Measurements from ENCODE around the gene MERTK.

MERTK gene

DNA sequence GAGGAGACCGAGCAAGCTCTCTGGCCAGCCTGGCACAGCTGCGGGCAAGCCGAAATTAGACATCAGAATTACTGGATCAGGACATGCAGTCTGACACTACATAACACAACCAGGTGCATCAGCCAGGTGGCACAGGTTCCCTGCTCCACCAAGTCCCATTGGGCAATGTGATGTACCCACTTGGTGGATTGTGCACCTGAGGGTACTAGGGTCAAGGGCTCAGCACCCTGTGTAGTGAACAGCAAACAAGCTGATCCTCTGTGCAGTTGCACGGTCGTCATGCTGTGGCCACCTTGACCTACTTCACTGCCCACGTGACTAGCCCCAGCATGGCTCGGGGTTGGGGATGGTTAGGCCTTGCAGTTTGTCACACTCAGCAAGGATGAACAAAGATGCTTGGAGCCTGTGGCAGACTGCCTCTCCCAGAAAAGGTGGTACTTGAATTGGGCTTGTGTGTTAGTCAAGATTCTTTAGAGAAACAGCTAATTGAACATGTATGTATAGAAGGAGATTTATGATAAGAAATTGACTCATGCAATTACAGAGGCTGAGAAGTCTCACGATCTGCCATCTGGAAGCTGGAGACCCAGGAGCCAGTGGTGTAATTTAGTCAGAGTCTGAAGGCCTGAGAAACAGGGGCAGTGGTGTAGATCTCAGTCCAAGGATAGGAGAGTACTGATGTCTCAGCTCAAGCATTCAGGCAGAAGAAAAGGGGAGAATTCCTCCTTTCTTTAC is 85.2 kb downstream of the MERTK start:
- Histone ChIP-seq H3K9me3 (no peaks in the 10 kb centered on the region), H3K27me3 (ENCODE audit: low read depth) (no peaks in the 10 kb centered on the region), H3K4me1 (peaks cover 15% of the 10 kb centered on the region), H3K36me3 (replicated peaks) (peaks cover 19% of the 10 kb centered on the region), H3K4me3 (no peak overlapping the region)
- no peak for DNase-seq (ENCODE audit: low spot score in 2 of 2)
- in situ Hi-C loops (cut with MboI; ENCODE audit: low sequenced_read_pairs) = no loop called here

DNA sequence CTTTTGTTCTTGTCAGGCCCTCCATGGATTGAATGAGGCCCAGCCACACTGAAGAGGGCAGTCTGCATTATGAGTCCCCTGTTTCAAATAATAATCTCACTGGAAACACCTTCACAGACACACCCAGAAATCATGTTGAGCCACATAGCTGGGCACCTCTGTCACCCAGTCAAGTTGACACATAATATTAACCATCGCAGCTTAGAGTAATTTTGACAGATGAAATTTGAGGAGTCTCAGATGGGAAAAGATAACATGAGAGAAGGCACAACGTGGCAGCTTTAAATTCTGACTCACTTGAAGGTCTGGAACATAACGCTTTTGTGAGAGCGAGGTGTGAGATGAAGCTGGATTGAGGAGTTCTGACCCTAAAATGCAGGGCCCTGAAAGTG is 85.8 kb downstream of the MERTK start:
- peak in 1 of 2 experiments; percentile 17 for DNase-seq (ENCODE audit: low spot score in 2 of 2)
- Histone ChIP-seq H3K36me3 (replicated peaks) (peaks cover 19% of the 10 kb centered on the region), H3K27me3 (ENCODE audit: low read depth) (no peaks in the 10 kb centered on the region), H3K9me3 (no peaks in the 10 kb centered on the region), H3K4me3 (no peak overlapping the region), H3K4me1 (peaks cover 15% of the 10 kb centered on the region)
- in situ Hi-C loops (cut with MboI; ENCODE audit: low sequenced_read_pairs) = no loop called here

DNA sequence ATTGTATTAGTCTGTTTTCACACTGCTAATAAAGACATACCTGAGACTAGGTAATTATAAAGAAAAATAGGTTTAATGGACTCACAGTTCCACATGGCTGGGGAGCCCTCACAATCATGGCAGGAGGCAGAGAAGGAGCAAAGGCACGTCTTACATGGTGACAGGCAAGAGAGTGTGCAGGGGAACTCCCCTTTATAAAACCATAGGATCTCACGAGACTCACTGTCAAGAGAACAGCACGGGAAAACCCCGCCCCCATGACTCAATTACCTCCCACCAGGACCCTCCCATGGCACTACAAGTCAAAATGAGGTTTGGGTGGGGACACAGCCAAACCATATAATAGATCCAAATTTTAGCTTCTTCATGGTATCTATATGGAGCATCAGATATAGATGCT is 87.1 kb downstream of the MERTK start:
- H3K4me1 ChIP-seq = peaks cover 15% of the 10 kb centered on the region
- H3K36me3 ChIP-seq (replicated peaks) = peaks cover 19% of the 10 kb centered on the region
- H3K9me3 ChIP-seq = no peaks in the 10 kb centered on the region
- in situ Hi-C loops (cut with MboI; ENCODE audit: low sequenced_read_pairs) = no loop called here
- no peak for DNase-seq (ENCODE audit: low spot score in 2 of 2)
- H3K27me3 ChIP-seq (ENCODE audit: low read depth) = no peaks in the 10 kb centered on the region
- H3K4me3 ChIP-seq = no peak overlapping the region

DNA sequence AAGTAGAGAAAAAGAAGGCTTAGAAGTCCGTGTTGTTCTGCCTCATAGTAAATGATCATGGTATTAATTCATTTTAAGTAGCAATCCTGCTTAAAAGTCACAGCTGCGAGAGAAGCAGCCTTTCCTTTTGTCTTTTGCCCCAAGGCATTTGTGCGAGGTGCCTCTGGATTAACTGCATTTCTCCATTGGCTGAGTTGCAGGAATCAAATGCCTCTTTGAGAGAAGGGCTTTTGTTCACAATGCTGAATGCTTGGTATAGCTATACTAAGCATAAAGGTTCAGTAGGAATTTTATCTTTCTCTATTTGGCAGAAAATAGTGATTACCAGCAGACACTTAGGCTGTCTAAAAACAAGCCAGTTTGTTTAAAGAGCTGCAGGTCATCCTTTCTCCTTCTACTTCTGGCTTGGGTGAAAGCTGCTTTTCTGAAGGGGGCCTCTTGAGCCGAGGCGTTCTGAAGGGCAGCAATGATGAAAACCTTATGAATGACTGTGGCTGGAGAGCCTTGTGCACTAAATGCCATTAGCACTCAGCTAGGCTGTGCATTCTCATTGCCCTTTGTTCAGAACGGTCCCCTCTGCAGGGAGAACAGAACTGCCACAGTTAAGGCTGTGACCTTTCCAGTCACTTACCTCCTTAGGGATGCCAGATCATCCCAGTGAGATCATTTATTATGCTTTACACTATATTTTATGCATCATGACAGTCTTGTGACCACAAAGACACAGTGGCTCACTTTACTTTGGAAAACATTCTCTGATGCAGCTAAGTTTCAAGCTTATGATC is 87.9 kb downstream of the MERTK start:
- no peak overlapping the region for H3K4me3 ChIP-seq
- in situ Hi-C loops (cut with MboI; ENCODE audit: low sequenced_read_pairs) = no loop called here
- DNase-seq (ENCODE audit: low spot score in 2 of 2) = peak; percentile 81 to 94
- no peaks in the 10 kb centered on the region for H3K27me3 ChIP-seq (ENCODE audit: low read depth)
- peaks cover 15% of the 10 kb centered on the region for H3K4me1 ChIP-seq
- no peaks in the 10 kb centered on the region for H3K9me3 ChIP-seq
- peaks cover 15% of the 10 kb centered on the region for H3K36me3 ChIP-seq (replicated peaks)

DNA sequence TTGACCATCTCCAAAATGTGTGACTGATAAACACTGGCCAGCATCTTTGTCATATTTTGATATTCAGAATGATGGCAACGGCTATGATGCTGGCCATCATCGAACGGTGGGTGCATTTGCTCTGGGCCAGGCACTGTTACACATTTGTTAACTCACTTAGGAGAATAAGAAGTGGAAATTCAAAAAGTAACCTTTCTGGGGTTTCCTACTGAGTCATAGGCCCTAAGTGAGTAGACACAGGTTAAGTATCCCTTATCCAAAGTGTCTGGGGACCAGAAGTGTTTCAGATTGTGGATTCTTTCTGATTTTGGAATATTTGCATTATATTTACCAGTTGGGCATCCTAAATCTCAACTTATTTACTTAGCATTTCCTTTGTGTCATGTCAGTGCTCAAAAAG is 92.0 kb downstream of the MERTK start:
- no peak overlapping the region for H3K4me3 ChIP-seq
- in situ Hi-C loops (cut with MboI; ENCODE audit: low sequenced_read_pairs) = no loop called here
- H3K9me3 ChIP-seq = no peaks in the 10 kb centered on the region
- no peak for DNase-seq (ENCODE audit: low spot score in 2 of 2)
- peaks cover 4% of the 10 kb centered on the region for H3K36me3 ChIP-seq (replicated peaks)
- H3K27me3 ChIP-seq (ENCODE audit: low read depth) = no peaks in the 10 kb centered on the region
- peaks cover 14% of the 10 kb centered on the region for H3K4me1 ChIP-seq

DNA sequence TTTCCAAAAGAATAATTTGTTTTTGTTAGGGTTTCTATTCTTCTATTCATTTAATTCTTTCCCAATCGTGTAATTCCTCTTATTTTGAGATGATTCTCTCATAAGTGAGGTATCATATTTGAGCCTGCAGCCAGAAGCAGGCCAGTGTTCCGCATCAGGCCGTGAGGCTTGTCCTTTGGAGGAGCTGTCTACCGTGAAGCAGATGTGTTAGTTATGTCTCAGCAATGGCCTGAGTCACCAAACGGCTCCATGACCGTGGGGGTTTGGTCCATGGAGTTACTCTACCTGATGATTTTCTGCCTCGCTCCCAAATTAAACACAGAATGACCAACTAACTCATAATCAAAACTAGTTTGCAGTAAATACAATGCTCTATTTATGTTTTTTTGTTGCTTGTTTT is 92.4 kb downstream of the MERTK start:
- in situ Hi-C loops (cut with MboI; ENCODE audit: low sequenced_read_pairs) = no loop called here
- DNase-seq (ENCODE audit: low spot score in 2 of 2) = no peak
- Histone ChIP-seq H3K4me1 (peaks cover 10% of the 10 kb centered on the region), H3K4me3 (no peak overlapping the region), H3K9me3 (no peaks in the 10 kb centered on the region), H3K36me3 (replicated peaks) (peaks cover 4% of the 10 kb centered on the region), H3K27me3 (ENCODE audit: low read depth) (no peaks in the 10 kb centered on the region)

DNA sequence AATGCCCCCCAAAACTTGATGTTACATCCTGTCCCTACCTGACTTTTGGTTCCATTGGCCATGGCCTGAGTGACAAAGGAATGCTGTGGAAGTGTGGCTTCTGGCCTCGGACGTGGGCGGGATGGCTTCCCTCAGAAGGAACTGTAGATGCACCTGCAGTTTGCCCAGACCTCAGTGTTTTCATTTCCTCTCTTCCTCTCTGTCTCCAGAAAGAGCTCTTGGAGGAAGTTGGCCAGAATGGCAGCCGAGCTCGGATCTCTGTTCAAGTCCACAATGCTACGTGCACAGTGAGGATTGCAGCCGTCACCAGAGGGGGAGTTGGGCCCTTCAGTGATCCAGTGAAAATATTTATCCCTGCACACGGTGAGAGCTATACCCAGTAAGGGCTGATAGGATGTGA is 95.6 kb downstream of the MERTK start:
- DNase-seq (ENCODE audit: low spot score in 2 of 2) = no peak
- H3K4me3 ChIP-seq = no peak overlapping the region
- peaks cover 5% of the 10 kb centered on the region; the same call in 1 of the 2 replicates for H3K36me3 ChIP-seq (replicated peaks)
- H3K9me3 ChIP-seq = no peaks in the 10 kb centered on the region
- H3K27me3 ChIP-seq (ENCODE audit: low read depth) = no peaks in the 10 kb centered on the region
- H3K4me1 ChIP-seq = no peaks in the 10 kb centered on the region
- in situ Hi-C loops (cut with MboI; ENCODE audit: low sequenced_read_pairs) = no loop called here

DNA sequence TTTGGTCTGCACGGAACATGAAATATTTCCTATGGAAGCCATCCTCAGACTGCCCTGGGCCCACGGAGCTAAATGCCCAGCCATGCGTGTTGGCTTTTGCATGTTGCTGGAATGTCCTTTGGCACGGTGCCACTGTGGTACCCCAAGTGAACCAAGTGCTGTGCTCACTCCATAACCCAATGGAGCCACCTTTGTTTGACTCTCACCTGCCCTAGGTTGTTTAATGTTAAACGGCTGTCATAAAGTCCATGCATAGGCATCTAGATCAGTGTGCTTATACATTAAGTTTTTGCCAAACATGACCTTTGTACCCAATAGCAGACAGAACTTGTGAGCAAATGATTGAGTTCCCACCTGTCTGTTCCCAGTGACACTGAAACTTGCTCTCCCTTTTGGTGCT is 96.7 kb downstream of the MERTK start:
- Histone ChIP-seq H3K4me1 (no peaks in the 10 kb centered on the region), H3K9me3 (no peaks in the 10 kb centered on the region), H3K27me3 (ENCODE audit: low read depth) (no peaks in the 10 kb centered on the region), H3K36me3 (replicated peaks) (peaks cover 5% of the 10 kb centered on the region; the same call in 1 of the 2 replicates), H3K4me3 (no peak overlapping the region)
- in situ Hi-C loops (cut with MboI; ENCODE audit: low sequenced_read_pairs) = no loop called here
- no peak for DNase-seq (ENCODE audit: low spot score in 2 of 2)

DNA sequence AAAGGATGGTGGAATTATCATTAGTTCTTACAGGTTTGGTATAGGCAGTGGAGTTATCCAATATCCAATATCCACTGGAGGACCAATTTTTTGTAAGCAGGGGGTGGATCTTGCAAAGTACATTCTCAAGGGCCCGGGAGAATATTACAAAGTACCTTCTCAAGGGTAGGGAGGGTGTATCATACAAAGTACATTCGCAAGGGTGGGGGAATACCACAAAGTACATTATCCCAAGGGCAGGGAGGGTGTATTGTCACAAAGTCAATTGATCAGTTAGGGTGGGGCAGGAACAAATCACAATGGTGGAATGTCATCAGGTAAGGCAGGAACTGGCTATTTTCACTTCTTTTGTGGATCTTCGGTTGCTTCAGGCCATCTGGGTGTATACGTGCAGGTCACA is 101.4 kb downstream of the MERTK start:
- Histone ChIP-seq H3K27me3 (ENCODE audit: low read depth) (no peaks in the 10 kb centered on the region), H3K4me1 (no peaks in the 10 kb centered on the region)
- in situ Hi-C loops (cut with MboI; ENCODE audit: low sequenced_read_pairs) = no loop called here

DNA sequence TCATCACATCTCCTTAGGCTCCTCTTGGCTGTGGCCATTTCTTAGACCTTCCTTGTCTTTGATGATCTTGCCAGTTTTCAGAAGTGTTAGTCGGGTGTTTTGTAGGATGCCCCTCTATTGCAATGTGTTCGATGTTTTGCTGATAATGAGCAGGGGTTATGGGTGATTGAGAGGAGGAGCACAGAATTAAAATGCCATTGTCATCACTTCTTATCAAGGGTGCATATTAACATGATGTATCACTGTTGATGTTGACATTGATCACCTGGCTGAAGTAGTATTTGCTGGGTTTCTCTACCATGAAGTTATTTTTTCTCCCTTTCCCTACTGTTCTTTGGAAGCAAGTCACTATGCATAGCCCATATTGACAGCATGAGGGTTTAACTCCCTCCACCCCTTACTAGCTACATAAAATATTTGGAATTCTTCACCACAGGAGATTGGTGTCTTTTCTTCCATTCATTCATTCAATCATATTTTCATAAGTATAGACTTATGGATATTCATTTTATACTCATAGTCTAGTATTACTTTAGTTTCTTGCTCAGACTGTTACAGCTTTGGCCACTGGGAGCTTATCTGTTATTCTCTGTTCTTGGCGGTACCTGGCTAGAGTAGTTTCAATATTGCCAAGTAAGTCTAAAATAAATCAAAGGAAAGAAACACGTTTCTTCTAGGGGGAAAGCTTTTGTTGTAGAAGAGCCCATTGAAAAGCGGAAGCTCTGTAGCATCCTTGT is 102.2 kb downstream of the MERTK start:
- no peaks in the 10 kb centered on the region for H3K4me1 ChIP-seq
- H3K36me3 ChIP-seq (replicated peaks) = peaks cover 5% of the 10 kb centered on the region; the same call in 1 of the 2 replicates
- H3K27me3 ChIP-seq (ENCODE audit: low read depth) = no peaks in the 10 kb centered on the region
- in situ Hi-C loops (cut with MboI; ENCODE audit: low sequenced_read_pairs) = no loop called here
- no peak for DNase-seq (ENCODE audit: low spot score in 2 of 2)
- H3K9me3 ChIP-seq = no peaks in the 10 kb centered on the region
- H3K4me3 ChIP-seq = no peak overlapping the region

More for the DNA sequence above, 101.4 kb downstream of the MERTK start:
- H3K9me3 ChIP-seq = no peaks in the 10 kb centered on the region
- H3K4me3 ChIP-seq = no peak overlapping the region
- no peak for DNase-seq (ENCODE audit: low spot score in 2 of 2)
- peaks cover 5% of the 10 kb centered on the region; the same call in 1 of the 2 replicates for H3K36me3 ChIP-seq (replicated peaks)

DNA sequence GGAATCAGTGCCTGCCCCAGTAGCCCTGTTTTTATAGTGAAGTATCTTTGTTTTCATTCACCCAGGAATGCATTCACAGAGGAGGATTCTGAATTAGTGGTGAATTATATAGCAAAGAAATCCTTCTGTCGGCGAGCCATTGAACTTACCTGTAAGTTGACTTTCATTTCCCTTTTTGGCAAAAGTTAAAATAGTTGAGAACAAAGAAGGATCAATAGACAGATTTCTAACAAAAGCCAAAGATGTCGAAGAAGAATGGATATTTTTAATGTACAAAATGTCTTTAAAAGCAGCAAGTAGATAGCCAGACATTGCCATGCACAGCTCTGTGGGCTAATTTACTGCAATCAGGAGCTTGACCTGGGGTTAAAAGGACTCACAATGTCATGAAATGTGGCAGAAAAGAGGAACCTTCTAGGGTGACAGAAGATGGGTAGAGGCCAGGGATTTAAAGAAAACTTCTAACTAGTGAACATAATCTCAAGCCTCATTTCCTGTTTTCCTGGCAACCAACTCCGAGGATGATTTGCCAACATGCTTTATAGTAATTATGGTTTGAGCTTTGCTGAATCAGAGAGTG is 102.8 kb downstream of the MERTK start:
- in situ Hi-C loops (cut with MboI; ENCODE audit: low sequenced_read_pairs) = no loop called here
- DNase-seq (ENCODE audit: low spot score in 2 of 2) = no peak
- H3K36me3 ChIP-seq (replicated peaks) = peaks cover 5% of the 10 kb centered on the region; the same call in 1 of the 2 replicates

DNA sequence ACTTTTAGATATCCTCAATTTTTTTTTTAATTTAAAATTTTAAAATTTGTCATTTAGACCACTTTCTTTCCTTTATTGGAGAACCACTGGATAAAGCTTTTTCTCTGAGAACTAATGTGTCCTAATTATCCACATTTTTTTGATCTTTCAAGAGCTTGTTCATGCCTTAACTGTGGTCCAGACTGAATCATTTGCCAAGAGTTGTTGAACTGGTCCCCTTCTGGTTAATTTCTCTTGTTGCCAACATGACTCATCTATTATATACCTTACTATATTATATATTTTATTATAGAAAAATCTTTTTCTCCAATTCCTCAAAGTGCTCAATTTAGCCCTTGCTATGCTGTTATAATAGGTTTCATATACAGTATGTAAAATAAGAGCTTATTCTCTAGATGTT is 103.5 kb downstream of the MERTK start:
- no peaks in the 10 kb centered on the region for H3K27me3 ChIP-seq (ENCODE audit: low read depth)
- no peak for DNase-seq (ENCODE audit: low spot score in 2 of 2)
- in situ Hi-C loops (cut with MboI; ENCODE audit: low sequenced_read_pairs) = no loop called here
- H3K4me1 ChIP-seq = no peaks in the 10 kb centered on the region
- peaks cover 5% of the 10 kb centered on the region; the same call in 1 of the 2 replicates for H3K36me3 ChIP-seq (replicated peaks)
- H3K4me3 ChIP-seq = no peak overlapping the region
- no peaks in the 10 kb centered on the region for H3K9me3 ChIP-seq

More for the DNA sequence above, 102.8 kb downstream of the MERTK start:
- no peaks in the 10 kb centered on the region for H3K27me3 ChIP-seq (ENCODE audit: low read depth)
- H3K9me3 ChIP-seq = no peaks in the 10 kb centered on the region
- no peaks in the 10 kb centered on the region for H3K4me1 ChIP-seq
- H3K4me3 ChIP-seq = no peak overlapping the region

DNA sequence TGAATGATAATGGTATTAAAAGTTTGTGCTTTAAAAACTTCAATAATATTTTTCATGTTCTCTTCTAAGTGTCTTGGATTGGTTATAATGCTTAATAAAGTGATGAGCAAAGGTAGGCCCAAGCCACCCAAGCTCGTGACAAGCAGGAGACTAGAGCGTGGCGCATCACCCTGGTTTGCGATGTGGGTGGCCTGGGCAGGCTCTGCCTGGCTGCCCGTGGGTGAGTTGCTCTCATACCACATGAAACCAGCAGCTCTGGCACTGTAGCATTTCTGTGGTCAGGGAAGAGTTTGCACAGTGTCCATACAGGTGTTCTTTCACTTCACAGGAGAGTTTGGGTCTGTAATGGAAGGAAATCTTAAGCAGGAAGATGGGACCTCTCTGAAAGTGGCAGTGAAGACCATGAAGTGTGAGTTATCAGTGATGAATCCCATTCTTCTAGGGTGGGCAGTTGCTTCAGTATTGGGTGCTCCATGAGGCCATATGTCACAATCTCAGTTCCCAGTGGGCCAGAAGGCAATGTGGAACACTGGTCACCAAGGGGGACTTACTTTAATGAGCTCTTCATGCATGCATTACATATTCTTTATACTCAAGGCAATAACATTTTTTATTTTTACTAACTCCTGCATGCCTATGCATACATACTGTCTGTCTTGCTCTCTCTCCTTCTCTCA is 105.3 kb downstream of the MERTK start:
- H3K27me3 ChIP-seq (ENCODE audit: low read depth) = no peaks in the 10 kb centered on the region
- no peak for DNase-seq (ENCODE audit: low spot score in 2 of 2)

More for the DNA sequence above, 105.3 kb downstream of the MERTK start:
- H3K4me3 ChIP-seq = no peak overlapping the region
- H3K4me1 ChIP-seq = no peaks in the 10 kb centered on the region
- in situ Hi-C loops (cut with MboI; ENCODE audit: low sequenced_read_pairs) = no loop called here
- no peaks in the 10 kb centered on the region for H3K9me3 ChIP-seq
- H3K36me3 ChIP-seq (replicated peaks) = no peaks in the 10 kb centered on the region
